ENCODE measurements around the gene DUSP23. TPM values are rescaled to one million over a fixed set of nuclear protein-coding genes. Genes with fewer than 3 reads are reported as not detected.

Gene DUSP23
- total RNA-seq, 1 donor from 2014 or later = 15.7 TPM

DNA sequence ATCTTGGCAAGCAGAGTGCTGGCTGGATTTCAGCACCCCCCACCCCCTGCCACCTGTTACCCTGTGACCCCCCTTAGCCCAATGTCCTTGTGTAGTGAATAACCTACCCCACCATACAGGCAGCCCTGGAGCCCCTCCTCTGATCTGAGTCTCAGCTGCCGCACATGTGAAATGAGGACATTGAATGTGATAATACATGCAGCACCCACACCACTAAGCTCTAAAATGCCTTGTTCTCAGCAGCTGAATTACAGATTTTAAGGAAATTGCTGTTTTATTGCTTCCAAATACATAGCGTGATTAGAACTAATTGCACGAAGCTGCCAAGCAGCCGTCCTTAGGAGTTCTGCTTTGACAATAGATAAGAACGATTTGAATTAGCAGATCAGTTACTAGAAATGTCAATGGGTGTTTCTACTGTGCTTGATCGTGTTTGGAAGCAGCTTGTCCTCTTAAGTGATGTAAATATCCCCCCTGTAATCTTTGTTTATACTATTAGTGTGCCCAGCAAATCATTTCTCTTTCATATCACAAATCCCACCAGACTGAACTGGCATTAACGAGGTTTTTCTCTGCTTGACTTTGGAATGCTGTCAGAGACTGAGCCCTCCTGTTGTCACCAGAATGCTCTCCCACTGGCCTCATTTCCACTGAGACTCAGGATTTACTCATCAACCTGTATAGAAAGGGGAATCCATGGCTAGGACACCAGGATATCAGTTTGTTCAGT, 50.8 kb downstream of the DUSP23 start:
- H3K27ac Mint-ChIP-seq = no peak overlapping the region
- H3K4me1 Mint-ChIP-seq = peaks cover 9% of the 10 kb centered on the region
- ChIA-PET POLR2A (no interaction called here), CTCF (interaction anchor here (0.7 to 1.1 kb wide), 2 partner anchors 175 kb away, joined by 3 to 4 read pairs; no protein-coding TSS in a partner anchor)
- no peaks in the 10 kb centered on the region for H3K36me3 Mint-ChIP-seq (ENCODE audit: low read depth)
- intact Hi-C loops (cut with micrococcal nuclease) = no loop called here
- H3K27me3 Mint-ChIP-seq = peaks cover 4% of the 10 kb centered on the region
- no peak overlapping the region for H3K4me3 Mint-ChIP-seq
- DNase-seq = no peak
- no peaks in the 10 kb centered on the region for H3K9me3 Mint-ChIP-seq
- TF ChIP-seq, protein P1, sequence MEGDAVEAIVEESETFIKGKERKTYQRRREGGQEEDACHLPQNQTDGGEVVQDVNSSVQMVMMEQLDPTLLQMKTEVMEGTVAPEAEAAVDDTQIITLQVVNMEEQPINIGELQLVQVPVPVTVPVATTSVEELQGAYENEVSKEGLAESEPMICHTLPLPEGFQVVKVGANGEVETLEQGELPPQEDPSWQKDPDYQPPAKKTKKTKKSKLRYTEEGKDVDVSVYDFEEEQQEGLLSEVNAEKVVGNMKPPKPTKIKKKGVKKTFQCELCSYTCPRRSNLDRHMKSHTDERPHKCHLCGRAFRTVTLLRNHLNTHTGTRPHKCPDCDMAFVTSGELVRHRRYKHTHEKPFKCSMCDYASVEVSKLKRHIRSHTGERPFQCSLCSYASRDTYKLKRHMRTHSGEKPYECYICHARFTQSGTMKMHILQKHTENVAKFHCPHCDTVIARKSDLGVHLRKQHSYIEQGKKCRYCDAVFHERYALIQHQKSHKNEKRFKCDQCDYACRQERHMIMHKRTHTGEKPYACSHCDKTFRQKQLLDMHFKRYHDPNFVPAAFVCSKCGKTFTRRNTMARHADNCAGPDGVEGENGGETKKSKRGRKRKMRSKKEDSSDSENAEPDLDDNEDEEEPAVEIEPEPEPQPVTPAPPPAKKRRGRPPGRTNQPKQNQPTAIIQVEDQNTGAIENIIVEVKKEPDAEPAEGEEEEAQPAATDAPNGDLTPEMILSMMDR (IDR thresholded peaks at IDR 0.05) = no peak
- ATAC-seq (ENCODE audit: low read depth) = no peak

Other genes with a start within 250 kb of the DUSP23 start
- not detected in 2 replicates for gene OR10J5, start 245.0 kb upstream of the DUSP23 start, total RNA-seq
- not detected in 2 replicates for gene APCS, start 193.1 kb upstream of the DUSP23 start, total RNA-seq
- not detected in 2 replicates for gene CRP, start 66.4 kb upstream of the DUSP23 start, total RNA-seq
- not detected in 2 replicates for gene FCRL6, start 21.4 kb downstream of the DUSP23 start, total RNA-seq
- gene SLAMF8, start 45.9 kb downstream of the DUSP23 start, total RNA-seq = 0.27 TPM in 2 replicates
- gene VSIG8, start 81.7 kb downstream of the DUSP23 start, total RNA-seq = not detected in 2 replicates
- gene CFAP45, start 119.2 kb downstream of the DUSP23 start, total RNA-seq = 1.2 and 1.8 TPM in 2 replicates
- 327 and 364 TPM in 2 replicates for gene TAGLN2, start 144.5 kb downstream of the DUSP23 start, total RNA-seq
- gene IGSF9, start 164.7 kb downstream of the DUSP23 start, total RNA-seq = not detected in 2 replicates
- gene SLAMF9, start 173.3 kb downstream of the DUSP23 start, total RNA-seq = not detected in 2 replicates

Measured in activated B cell treated with CpG ODN at 0.5 μM for 24 hours (primary cell).